ENCODE data around the gene CLTCL1.

The CLTCL1 gene

GRCh38 chr22:19195796-19196731 is 95.5 kb downstream of the CLTCL1 start:
- DNase-seq (ENCODE audit: low spot score) = no peak

GRCh38 chr22:19194766-19195536 is 96.6 kb downstream of the CLTCL1 start:
- no peak for DNase-seq (ENCODE audit: low spot score)

- no peak for DNase-seq (ENCODE audit: low spot score)
These were observed 97.6 kb downstream of the CLTCL1 start for GRCh38 chr22:19193879-19194278.

- no peak for DNase-seq (ENCODE audit: low spot score)
These were observed 103.6 kb downstream of the CLTCL1 start for GRCh38 chr22:19187716-19188563.

- no peak for DNase-seq (ENCODE audit: low spot score)
These were observed 107.1 kb downstream of the CLTCL1 start for GRCh38 chr22:19184276-19184997.

GRCh38 chr22:19183216-19183615 is 108.3 kb downstream of the CLTCL1 start:
- DNase-seq (ENCODE audit: low spot score) = no peak

- DNase-seq (ENCODE audit: low spot score) = no peak
These were observed 108.9 kb downstream of the CLTCL1 start for GRCh38 chr22:19182472-19183157.

- no peak for DNase-seq (ENCODE audit: low spot score)
These were observed 109.6 kb downstream of the CLTCL1 start for GRCh38 chr22:19181786-19182471.

- DNase-seq (ENCODE audit: low spot score) = no peak
These were observed 110.6 kb downstream of the CLTCL1 start for GRCh38 chr22:19180740-19181410.

GRCh38 chr22:19180234-19180633 is 111.3 kb downstream of the CLTCL1 start:
- DNase-seq (ENCODE audit: low spot score) = no peak

GRCh38 chr22:19179497-19180048 is 111.9 kb downstream of the CLTCL1 start:
- DNase-seq (ENCODE audit: low spot score) = peak; percentile 87

- DNase-seq (ENCODE audit: low spot score) = peak; percentile 91
These were observed 112.6 kb downstream of the CLTCL1 start, which contains the start of gene SLC25A1 for GRCh38 chr22:19178657-19179496. Gene SLC25A1 (minus strand): TSS chr22:19178736. CDS start chr22:19178673, 63 bp downstream.

GRCh38 chr22:19178065-19178656 is 113.4 kb downstream of the CLTCL1 start:
- DNase-seq (ENCODE audit: low spot score) = peak; percentile 48

- DNase-seq (ENCODE audit: low spot score) = no peak
These were observed 114.1 kb downstream of the CLTCL1 start for GRCh38 chr22:19177164-19178064.

GRCh38 chr22:19176732-19177131 is 114.8 kb downstream of the CLTCL1 start:
- DNase-seq (ENCODE audit: low spot score) = no peak

GRCh38 chr22:19176175-19176643 is 115.3 kb downstream of the CLTCL1 start:
- no peak for DNase-seq (ENCODE audit: low spot score)

Data from HuH-7.5 (cell line).